Right kidney (tissue), 9 donors: ENCODE data around the gene LRP1-AS.

Experiments
- DNase-seq: peaks from one replicate; pipeline ENCODE4 v3.0.0-alpha.2; 2016
- long read RNA-seq, 8 donors: transcript quantifications; one replicate each; lab custom pipeline, GENCODE V29; 2026

Gene LRP1-AS
- long read RNA-seq, donor 1, result 0 reads
- long read RNA-seq, donor 2, result 0 reads
- long read RNA-seq, donor 3, result 0 reads
- long read RNA-seq, donor 4, result 0 reads
- long read RNA-seq, donor 5, result 0 reads
- long read RNA-seq, donor 6, result 0 reads
- long read RNA-seq, donor 7, result 0 reads
- long read RNA-seq, donor 8, result 0 reads

DNA sequence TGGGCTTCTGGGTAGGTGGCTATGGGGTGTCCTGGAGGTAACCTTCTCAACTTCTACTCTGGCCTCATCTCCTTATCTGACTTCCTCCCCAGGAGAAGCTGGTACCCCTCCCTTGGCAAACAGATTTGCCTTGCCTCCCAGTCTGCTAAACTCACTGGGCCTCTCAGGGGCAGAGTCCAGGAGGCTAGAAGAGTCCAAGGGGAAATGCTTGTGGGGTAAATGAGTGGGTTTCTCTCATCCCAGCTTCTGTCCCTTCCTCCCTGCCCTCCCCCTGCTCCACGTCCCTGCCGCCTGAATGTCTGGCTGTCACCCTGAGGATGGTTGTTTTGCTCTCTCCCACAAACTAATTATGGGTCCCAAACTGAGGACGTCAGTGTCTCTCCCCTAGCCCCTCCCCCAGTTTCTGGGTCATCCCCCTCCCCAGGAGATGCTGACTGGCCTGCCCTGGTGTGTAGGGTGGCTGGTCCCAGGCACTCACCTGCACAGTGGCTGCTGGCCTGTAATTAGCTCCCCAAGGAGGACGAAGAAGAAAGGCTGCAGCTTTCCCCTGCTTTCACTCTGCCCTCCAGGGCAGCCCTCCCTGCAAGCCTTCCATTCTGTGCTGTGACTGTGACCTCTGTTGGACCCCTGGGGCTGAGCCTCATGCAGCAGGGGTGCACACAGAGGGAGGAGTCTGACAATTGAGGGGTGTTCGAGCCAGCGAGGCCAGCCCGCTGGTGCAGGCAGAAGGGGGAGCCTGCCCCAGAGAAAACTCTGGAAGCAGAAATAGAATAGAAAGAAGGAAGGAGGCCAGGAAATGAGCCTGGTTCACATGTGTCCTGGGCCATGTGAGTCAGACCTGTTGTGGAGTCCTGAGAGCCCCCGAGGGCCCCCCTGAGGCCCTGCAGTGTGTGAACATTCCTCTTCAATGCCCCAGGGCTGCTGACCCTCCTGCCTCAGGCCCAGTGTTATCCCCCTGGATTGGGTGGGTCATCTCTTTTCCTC lies at the start of gene LRP1-AS:
TSS of gene LRP1-AS (minus strand) at position 659 of the 984 bp plus-strand sequence.
- no peak for DNase-seq

- no peak for DNase-seq
These were observed 49.5 kb upstream of the LRP1-AS start for GRCh38 chr12:57196956-57197355.

DNA sequence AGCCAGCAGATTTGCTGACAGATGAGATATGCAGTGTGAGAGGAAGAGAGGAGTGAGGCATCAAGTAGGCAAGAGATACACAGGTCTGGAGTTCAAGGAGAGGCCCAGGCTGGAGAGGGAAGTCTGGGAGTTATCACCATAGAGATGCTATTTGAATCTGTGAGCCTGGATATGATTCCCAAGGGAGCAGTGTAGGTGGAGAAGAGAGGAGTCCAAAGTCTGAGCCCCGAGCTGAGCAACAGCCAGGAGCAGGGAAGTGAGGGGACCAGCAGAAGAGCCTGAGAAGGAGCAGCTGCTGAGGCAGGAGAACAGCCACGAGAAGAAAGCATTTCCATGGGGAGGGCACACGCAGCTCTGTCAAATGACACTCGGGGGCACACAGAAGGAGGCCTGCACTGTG lies 49.0 kb upstream of the LRP1-AS start:
- no peak for DNase-seq

DNA sequence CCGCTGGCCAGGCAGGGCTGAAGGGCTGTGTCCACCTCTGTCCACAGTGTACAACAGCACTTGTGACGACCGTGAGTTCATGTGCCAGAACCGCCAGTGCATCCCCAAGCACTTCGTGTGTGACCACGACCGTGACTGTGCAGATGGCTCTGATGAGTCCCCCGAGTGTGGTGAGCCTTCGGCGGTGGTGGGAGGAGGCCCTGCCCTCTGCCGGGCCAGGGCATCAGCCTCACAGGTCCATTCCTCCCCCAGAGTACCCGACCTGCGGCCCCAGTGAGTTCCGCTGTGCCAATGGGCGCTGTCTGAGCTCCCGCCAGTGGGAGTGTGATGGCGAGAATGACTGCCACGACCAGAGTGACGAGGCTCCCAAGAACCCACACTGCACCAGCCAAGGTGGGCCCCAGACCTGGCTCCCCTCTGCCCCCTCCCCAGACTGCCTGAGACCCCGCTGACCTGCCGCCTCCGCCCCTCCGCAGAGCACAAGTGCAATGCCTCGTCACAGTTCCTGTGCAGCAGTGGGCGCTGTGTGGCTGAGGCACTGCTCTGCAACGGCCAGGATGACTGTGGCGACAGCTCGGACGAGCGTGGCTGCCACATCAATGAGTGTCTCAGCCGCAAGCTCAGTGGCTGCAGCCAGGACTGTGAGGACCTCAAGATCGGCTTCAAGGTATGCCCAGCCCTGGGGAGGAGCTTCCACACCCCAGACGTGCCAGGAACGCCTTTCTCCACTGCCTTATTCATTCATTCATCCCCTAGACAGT lies 48.4 kb upstream of the LRP1-AS start:
- no peak for DNase-seq

DNA sequence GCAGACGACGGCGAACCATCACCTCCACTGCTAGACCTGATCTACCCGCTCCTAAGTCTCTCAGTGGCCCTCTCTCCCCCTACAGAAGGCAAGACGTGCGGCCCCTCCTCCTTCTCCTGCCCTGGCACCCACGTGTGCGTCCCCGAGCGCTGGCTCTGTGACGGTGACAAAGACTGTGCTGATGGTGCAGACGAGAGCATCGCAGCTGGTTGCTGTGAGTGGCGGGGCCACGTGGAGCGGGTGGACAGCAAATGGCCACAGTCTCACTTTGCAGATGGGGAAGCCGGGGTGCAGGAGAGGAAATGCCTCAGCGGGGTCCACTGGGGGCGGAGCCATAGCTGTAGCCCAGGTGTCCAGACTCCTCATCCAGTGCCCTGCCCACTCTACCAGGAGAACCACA lies 47.8 kb upstream of the LRP1-AS start:
- DNase-seq, result no peak

GRCh38 chr12:57194253-57194652 lies 46.8 kb upstream of the LRP1-AS start:
- DNase-seq, result no peak

DNA sequence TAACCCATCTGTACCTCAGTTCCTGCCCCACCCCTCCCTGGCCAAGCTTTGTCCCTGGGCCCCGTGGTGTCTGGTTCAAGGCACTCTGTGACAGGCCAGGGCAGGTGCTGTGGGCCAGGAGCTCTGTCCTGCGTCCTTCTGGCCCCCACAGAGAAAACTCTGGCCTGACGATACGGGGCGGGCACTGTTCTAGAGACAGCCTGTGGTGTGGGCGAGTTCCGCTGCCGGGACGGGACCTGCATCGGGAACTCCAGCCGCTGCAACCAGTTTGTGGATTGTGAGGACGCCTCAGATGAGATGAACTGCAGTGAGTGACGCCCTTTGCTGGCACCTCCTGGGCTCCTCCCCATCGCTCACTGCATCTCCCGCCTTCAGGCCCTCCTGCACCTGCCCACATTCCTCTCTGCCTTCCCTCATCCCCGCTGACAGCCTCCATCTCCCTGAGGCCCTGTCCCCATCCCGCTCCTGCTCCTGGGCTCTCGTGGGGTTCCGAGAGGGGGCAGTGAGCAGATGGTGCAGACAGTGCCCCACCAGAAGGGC lies 46.4 kb upstream of the LRP1-AS start:
- no peak for DNase-seq

GRCh38 chr12:57192920-57193319 lies 45.5 kb upstream of the LRP1-AS start:
- no peak for DNase-seq

DNA sequence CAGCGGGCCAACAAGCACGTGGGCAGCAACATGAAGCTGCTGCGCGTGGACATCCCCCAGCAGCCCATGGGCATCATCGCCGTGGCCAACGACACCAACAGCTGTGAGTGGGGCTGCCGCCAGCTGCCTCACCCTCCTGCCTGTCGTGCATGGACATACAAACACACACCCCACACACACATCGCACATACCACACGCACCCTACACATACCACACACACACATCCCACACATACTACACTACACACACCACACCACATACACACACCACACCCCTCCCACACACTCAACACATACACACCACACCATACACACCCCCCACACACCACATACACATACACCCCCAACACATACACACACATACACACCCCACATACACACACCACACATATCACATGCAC lies 44.0 kb upstream of the LRP1-AS start:
- no peak for DNase-seq

DNA sequence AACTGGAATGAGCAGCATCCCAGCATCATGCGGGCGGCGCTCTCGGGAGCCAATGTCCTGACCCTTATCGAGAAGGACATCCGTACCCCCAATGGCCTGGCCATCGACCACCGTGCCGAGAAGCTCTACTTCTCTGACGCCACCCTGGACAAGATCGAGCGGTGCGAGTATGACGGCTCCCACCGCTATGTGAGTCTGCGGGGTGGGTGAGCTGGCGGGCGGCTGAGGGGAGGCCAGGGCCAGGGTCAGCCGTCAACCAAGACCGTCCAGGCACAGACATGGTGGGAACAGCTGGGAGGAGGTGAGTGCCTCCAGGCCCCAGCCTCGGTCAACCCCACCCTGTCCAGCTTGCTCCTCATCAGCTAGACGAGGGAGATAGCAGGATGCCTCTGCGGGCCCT lies 43.4 kb upstream of the LRP1-AS start:
- no peak for DNase-seq

DNA sequence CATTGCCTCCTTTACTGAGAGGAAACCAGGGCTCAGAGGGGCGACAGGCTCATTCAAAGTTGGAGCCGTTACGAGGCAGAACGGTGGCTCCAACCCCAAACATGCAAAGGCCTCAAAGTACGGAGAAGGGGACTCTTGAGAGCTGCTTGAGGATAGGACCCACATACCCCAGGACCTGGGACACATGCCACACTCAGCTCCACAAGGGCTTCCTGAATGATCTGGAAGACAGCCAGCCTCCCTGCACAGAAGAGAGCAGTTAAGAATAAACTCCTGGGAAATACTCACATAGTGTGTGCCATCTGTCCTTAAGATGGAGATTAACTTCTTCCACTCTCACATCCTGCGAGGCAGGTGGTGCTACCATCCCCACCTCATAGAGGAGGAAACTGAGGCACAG lies 42.6 kb upstream of the LRP1-AS start:
- DNase-seq, result no peak

DNA sequence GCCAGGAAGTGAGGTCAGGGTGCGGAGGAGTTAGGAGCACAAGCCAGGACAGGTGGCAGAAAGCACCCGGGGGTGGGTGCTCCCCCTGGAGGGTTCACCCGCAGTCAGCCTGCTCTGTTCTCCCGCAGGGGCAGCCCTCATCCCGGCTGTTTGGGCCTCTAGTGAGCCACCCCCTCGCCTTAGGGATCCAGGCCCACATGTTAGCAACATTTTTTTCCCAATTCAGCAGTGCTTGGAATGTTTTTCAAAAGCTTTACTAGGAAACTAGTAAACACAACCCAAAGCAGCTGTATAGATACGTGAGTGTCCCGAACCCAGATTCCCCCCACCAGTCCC lies 40.6 kb upstream of the LRP1-AS start:
- no peak for DNase-seq

DNA sequence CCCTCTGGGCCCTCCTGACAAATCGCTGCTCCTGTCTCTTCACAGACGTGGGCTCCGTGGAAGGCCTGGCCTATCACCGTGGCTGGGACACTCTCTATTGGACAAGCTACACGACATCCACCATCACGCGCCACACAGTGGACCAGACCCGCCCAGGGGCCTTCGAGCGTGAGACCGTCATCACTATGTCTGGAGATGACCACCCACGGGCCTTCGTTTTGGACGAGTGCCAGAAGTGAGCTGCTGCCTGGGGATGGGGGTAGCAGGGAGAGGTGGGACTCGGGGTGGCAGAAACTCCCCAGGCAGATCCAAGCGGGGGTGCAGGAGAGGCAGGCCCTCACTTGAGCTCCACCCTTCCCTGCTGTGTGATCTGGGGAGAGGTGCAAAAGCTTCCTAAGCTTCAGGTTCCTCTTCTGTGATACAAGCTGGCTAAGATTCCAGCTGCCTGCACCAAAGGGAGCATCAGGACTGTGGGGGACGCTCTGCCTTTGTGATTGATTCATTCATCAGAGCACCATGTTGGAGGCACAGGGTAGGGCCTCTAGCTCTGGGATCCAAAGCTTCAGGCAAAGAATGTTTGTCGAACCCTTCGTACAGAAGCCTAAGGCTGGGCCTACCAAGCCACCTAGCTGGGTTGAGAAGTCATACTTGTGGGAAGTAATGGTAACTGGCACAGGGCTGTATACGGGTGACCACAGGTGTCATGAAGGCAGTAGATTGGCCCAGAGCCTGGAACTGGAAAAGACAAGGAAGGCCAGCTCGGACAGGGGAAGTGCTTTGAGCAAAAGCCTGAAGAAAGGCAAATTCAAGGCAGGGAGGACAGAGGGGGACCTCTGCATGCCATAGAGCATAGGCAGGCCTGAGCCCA lies 40.0 kb upstream of the LRP1-AS start:
- no peak for DNase-seq

DNA sequence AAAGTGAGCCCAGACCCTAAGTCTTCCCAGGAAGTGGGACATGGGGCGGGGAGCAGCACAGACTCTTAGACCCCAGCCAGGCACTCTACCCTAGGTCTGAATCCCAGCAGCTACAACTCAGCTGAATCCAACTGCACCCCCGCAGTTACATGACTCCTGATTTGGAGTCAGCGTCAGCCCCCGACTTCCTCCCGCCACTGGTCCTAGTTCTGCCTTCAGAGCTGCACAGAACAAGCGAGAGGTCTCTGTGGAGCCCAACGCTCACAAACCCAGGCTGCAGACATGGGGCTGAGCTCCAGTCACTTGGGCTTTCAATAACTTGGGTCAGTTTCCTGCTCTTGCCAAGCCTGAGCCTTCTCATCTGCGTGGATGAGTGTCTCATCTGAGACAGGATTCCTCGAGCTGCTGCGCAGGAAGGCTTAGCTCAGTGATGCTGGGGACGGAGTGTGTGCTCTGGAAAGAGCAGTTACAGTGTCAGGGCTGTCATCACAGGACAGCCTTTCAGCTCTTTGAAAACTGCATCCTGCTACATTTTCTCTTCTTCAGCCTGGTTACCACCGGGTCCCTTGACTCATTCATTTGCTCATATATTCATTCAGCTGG lies 38.6 kb upstream of the LRP1-AS start:
- no peak for DNase-seq

GRCh38 chr12:57185403-57185802 lies 38.0 kb upstream of the LRP1-AS start:
- DNase-seq, result no peak

GRCh38 chr12:57183939-57184725 lies 36.7 kb upstream of the LRP1-AS start:
- DNase-seq, result no peak

DNA sequence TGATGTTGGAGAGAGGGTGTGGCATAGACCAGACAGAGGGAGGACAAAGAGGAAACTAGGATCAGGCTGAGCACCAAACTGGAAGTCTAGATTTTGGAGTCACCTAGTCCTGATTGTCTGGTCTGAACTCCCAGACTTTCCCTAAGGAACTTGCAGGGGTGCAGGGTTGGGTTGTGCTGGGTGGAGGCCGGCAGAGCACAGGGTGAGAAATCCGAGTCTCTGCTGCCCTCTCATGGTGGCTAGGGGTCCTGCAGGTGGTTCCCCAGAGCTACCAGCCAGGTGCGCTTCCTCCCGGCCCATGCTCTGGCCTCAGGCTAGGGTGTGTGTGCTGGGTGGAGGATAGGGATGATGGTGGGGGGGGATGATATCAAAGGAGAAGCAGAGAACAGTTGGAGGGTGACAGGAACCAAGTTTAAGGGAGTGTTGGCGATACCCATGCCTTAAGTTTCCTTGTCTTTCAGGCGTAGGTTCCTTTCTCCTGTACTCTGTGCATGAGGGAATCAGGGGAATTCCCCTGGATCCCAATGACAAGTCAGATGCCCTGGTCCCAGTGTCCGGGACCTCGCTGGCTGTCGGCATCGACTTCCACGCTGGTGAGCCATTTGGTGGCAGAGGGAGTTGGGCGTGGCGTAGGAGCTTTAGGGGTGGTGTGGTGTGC lies 35.6 kb upstream of the LRP1-AS start:
- DNase-seq, result peak; percentile 60

DNA sequence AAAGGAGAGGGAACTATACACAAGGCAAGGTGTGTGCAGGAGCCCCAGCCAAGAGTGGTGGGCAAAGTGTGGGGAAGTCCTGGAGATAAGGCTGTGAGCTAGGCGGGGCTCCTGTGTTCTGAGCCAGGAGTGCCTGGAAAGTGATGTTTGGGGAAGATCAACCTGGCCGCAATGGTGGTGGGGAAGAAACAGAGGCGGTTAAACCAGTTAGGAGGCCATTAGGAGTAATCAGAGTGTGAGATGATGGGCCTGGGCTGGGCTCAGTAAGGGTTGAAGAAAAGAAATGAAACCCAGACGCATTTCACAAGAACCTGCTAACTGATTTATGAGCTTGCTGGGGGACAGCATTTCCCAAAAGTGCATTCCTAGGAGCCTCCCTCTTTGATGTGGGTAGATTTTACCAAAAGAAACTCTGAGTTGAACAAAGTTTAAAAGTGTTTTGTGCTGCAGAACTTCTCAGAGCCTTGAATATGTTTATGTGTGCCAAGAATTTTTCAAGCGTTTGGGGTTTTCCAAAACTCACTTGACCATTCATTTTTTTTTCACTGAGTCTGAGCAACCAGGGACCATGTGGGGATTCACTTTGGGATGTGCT lies 34.2 kb upstream of the LRP1-AS start:
- no peak for DNase-seq

- DNase-seq, result no peak
These were observed 33.7 kb upstream of the LRP1-AS start for GRCh38 chr12:57181072-57181471.
